H1 (cell line): ENCODE measurements around the gene PLEK. TPM values are rescaled to one million over a fixed set of nuclear protein-coding genes. Genes with fewer than 3 reads are reported as not detected.

ENCODE experiments used
- CHD1 ChIP-seq: IDR thresholded peaks from 2 replicates; pipeline ENCODE4 v1.6.1; 2012; ENCODE audit warnings: low read depth, low read length, improper control_type of control experiment
- CHD2 ChIP-seq: IDR thresholded peaks from 2 replicates; pipeline ENCODE4 v1.6.1; 2012; ENCODE audit warnings: low read length, improper control_type of control experiment
- CHD7 ChIP-seq: fragments of 300-600 bp; sonication (generic); IDR thresholded peaks from 2 replicates; pipeline ENCODE4 v1.7.1; 2012; ENCODE audit warnings: low read length, moderate library complexity, mild to moderate bottlenecking, inconsistent platforms; ENCODE audit not compliant: insufficient replicate concordance
- EZH2 ChIP-seq: fragments of 200-600 bp; sonication (generic); IDR thresholded peaks from 2 replicates; pipeline ENCODE4 v1.7.1; 2012; ENCODE audit warnings: low read depth, mild to moderate bottlenecking, moderate library complexity, low read length, inconsistent platforms; ENCODE audit not compliant: severe bottlenecking
- JUN ChIP-seq: IDR thresholded peaks from 2 replicates; pipeline ENCODE4 v1.6.1; 2011; ENCODE audit warnings: low read depth, mild to moderate bottlenecking, improper control_type of control experiment, low read length
- KDM1A ChIP-seq: fragments of 200-600, 300-600 bp; sonication (generic); IDR thresholded peaks from 2 replicates; pipeline ENCODE4 v1.7.1; 2016; ENCODE audit warnings: mild to moderate bottlenecking, low read length, borderline replicate concordance
- KDM4A ChIP-seq: IDR thresholded peaks from one replicate; pipeline ENCODE4 v1.7.1; 2012; ENCODE audit warnings: low read depth, mild to moderate bottlenecking, moderate library complexity, low read length, inconsistent platforms; ENCODE audit not compliant: severe bottlenecking
- MAFK ChIP-seq: IDR thresholded peaks from 2 replicates; pipeline ENCODE4 v1.6.1; 2012; ENCODE audit warnings: low read depth, mild to moderate bottlenecking, improper control_type of control experiment, low read length
- RBBP5 ChIP-seq: IDR thresholded peaks from 2 replicates; pipeline ENCODE4 v1.7.1; 2012; ENCODE audit warnings: low read depth, mild to moderate bottlenecking, inconsistent platforms, low read length, moderate library complexity, borderline replicate concordance
- SIRT6 ChIP-seq: IDR thresholded peaks from one replicate; pipeline ENCODE4 v1.7.1; 2012; ENCODE audit warnings: low read length, inconsistent platforms
- SP2 ChIP-seq: IDR thresholded peaks from 2 replicates; pipeline ENCODE4 v1.6.1; 2012; ENCODE audit warnings: mild to moderate bottlenecking, low read length, inconsistent platforms
- polyA plus RNA-seq, 7 experiments: library from polyadenylated mRNA; depleted of rRNA in 3 of 7; stranded (reverse) in 5 of 7; unstranded in 2 of 7; fragments of >200 nt in 5 of 7; fragments of 200-250 nt in 2 of 7; gene quantifications; 1 replicate in 5 of 7; 2 replicates in 1 of 7; 4 replicates in 1 of 7; pipeline versions ENCODE4 v1.2.1 to v1.2.3, GENCODE V29; 2011 to 2013; ENCODE audit warnings: missing spikeins in 2 of 7, mixed read lengths in 2 of 7
- total RNA-seq: library from RNA; stranded (reverse); fragmentation: NEBNext Ultra II Directional; extraction: Animal tissue kit (Norgen Biotek cat#: 25700); gene quantifications from 2 replicates; pipeline ENCODE4 v1.2.1, GENCODE V29; 2021
- TF ChIP-seq, protein P1 (sequence below): IDR thresholded peaks from 2 replicates; pipeline ENCODE4 v1.6.1; 2012; ENCODE audit warnings: inconsistent platforms

PLEK gene
- total and polyA plus RNA-seq, 2 of the 8 experiments (the other 6 are each of a cell fraction or from before 2014, with no cell fraction given) = not detected

DNA sequence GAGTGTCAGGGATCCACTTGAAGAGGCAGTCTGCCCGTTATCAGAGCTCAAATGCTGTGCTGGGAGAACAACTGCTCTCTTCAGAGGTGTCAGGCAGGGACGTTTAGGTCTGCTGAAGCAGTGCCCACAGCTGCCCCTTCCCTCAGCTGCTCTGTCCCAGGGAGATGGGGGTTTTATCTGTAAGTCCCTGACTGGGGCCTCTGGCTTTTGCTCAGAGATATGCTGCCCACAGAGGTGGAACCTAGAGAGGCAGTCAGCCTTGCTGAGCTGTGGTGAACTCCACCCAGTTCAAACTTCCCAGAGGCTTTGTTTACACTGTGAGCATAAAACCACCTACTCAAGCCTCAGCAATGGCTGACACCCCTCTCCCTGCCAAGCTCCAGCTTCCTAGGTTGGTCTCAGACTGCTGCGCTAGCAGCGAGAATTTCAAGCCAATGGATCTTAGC is 38.1 kb downstream of the PLEK start (continued):
- no peak for TF ChIP-seq CHD7
- TF ChIP-seq KDM1A = no peak
- no peak for TF ChIP-seq EZH2
- TF ChIP-seq MAFK = no peak
- TF ChIP-seq, protein P1, sequence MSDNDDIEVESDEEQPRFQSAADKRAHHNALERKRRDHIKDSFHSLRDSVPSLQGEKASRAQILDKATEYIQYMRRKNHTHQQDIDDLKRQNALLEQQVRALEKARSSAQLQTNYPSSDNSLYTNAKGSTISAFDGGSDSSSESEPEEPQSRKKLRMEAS = no peak
- TF ChIP-seq JUN = no peak
- TF ChIP-seq SIRT6 = no peak
- no peak for TF ChIP-seq RBBP5
- no peak for TF ChIP-seq SP2
- no peak for TF ChIP-seq CHD1
- no peak for TF ChIP-seq KDM4A
- no peak for TF ChIP-seq CHD2
